NCI-H2171 treated with DMSO at 0.1 percent for 48 hours (cell line): ENCODE measurements around the gene OMG.
"Not testable (repeated sequence)": the region's sequence is repeated elsewhere in the genome, so short reads cannot be mapped to it uniquely, and the experiment has no call there.

Experiments
- DNase-seq: peaks from one replicate; lab custom pipeline; 2025; lab: John Stamatoyannopoulos, UW

OMG gene

GRCh38 chr17:31262923-31263322, 34.1 kb downstream of the OMG start:
- not testable (repeated sequence) for DNase-seq

DNA sequence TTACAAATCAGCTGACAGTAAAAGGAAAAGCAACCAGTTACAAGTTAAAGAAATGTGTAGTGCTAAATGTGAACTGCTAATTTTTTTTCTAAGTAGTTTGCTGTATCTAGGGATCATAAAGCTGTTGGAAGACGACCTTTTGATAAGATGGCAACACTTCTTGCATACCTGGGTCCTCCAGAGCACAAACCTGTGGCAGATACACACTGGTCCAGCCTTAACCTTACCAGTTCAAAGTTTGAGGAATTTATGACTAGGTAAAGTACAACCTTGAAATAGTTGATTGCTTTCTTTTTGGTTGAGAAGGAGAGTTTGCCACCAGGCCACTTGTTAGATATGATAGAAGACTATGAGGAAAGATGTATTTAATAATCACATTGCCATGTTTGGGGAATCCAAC, 35.4 kb downstream of the OMG start:
- DNase-seq = no peak

GRCh38 chr17:31260151-31260550, 36.9 kb downstream of the OMG start:
- no peak for DNase-seq

DNA sequence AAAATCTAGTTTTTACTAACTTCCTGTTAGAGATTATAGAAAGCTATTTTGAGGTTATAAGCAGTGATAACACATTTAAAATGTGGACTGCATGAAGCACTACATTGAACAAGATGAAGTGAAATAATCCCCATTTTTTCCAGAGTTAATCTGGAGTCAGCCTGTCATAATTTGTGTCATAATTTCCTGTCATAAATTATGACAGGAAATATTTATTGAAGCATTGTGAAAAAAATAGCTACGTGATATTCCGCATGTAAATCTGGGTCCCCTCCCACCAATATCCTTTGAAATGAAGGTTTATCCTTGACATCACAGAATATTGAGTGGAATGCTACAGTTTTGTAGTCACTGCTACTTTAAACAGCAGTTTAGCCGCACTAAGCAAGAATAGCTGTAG, 40.1 kb downstream of the OMG start:
- DNase-seq = no peak

GRCh38 chr17:31254654-31255053, 42.4 kb downstream of the OMG start:
- peak; percentile 13 for DNase-seq

DNA sequence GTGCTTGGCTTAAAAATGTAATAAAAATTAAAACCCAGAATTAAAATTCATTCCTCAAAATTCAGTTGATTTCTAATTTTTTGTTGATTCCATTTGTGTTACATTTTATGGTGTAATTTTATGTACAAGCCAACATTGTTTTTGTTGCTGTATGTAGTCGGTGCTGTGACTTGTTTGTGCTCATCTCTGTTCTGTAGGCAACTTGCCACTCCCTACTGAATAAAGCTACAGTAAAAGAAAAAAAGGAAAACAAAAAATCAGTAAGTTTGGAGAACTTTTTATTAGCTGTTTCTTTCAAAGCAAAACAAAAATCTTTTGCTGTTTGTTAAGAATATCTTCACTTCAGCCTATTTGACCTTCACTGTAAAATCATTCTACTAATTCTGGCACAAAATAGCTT, 44.3 kb downstream of the OMG start:
- no peak for DNase-seq

DNA sequence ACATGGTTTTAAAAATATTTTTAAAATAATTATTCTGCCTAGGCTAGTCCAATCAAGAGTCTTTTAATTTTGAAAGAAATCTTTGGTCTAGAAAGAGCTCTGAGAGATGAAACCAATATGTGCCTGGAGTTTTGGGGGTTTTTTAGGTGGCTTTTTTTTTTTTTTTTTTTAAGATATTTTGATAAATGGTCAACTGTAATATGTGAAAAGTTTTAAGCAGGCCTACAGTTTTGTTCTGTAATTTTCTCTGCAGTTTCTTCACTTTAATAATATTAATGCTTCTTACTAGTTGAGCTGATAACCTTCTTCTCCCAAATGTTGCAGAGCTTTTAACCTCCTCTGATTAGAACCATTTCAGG, 45.1 kb downstream of the OMG start:
- DNase-seq = no peak

DNA sequence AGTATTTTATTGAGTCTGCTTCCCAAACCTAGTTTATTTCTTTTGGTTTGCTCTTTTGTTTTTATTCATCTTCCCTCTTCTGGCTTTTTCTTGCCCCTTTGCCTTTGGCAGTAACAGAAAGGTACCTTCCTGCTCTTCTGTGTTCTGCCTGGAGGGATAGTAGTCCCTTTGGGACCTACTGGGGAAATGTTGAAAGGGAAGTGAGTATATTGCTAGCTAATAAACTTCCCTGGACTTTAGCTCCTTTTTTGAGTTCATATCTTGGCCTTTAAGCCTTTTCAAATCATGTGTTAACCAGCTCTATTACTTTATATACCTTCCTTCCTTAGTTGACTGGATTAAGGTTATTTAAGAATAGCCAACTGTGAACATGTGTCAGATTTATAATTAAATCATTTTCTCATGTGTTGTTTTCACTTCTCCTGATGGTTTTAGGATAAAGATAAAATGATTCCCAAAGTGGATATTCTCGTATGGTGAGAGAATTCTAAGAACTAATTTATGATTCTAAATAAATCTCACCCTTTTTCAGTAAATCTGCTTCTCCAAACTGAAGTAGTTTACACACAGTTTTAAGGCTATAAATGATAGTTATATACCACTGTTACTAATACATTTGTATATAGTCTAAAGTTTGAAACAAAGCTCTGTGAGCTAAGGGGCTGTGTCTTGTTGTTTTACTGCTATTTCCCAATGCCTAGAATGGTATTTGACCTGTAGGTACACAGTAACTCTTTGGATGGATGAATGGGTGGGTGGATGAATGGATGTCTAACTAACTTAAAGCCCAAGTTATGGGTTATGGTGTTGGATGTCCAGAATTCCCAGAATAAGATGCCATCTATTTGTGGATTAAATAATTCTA, 45.7 kb downstream of the OMG start:
- DNase-seq = no peak

GRCh38 chr17:31250229-31250628, 46.8 kb downstream of the OMG start:
- no peak for DNase-seq

DNA sequence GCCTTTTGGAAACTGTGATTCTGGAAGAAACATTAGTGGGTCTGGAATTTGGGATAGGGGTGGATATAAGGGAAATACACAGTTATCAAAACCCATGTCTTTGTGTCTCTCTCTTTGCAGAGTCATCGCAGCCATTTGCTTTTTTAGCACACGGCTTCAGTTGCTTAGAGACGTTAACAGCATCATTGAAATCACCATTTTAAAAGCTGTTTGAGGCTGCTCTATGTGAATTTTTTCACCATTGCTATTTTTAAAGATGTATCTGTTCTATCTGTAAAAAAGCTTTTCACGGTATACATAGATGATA, 47.3 kb downstream of the OMG start:
- DNase-seq = no peak

DNA sequence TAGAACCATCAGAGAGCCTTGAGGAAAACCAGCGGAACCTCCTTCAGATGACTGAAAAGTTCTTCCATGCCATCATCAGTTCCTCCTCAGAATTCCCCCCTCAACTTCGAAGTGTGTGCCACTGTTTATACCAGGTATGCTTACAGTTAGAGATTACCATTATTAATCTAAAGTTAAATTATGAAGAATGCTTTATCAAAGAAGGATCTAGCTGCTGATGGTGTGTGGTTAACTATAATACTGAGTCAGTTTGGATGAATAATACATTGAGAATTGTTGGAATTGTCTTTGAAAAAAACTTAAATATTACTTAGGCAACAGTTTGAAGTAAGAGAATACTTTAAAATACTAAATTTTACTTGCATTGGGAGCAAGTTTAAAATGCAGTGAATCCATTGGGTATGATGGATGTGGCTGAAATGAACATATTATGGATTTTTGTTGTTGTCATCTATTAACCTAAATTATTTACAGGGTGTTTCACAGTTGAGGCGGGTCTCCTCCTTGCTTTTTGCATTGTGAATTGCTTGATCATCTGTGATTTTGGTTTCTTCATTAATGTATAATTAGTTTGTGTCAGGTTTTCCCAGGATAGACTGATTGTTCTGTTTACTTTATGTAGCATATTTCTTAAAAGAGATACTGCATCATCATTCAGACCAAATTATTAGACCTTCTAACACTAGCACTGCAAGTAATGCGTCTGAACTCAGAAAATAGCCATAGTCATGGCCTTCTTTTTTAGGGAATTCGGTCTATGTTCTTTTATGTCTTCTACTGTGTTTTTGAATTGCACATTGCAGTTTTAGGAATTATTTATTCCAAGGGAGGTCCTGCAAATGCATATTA, 47.8 kb downstream of the OMG start:
- DNase-seq = no peak
